ENCODE results near the gene CCDC107. TPM values are rescaled to one million over a fixed set of nuclear protein-coding genes. Genes with fewer than 3 reads are reported as not detected.
"Not testable (repeated sequence)": the region's sequence is repeated elsewhere in the genome, so short reads cannot be mapped to it uniquely, and the experiment has no call there.

CCDC107 gene
- total RNA-seq, 2 donors from 2014 or later = 10.2 to 24.4 TPM

DNA sequence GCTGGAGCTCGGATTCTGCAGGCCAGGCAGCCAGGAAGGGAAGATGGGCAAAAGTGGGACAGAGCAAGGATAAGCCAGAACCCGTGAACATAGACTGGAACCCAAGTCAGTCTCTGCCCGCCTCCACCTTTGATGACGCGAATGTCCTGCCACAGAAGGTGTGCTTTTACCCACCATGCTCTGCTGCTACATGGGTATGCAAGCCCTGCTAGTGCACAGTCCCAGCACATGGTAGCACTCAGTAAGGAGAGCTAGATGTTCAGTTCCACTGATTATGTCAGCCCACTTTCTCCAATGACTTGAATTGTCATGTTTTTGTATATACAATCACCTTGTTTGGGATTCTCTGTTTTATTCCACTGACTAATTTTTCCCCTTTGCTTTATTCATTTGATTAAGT lies 28.5 kb upstream of the CCDC107 start:
- Mint-ChIP-seq H3K9me3 (no peaks in the 10 kb centered on the region), H3K36me3 (no peaks in the 10 kb centered on the region), H3K27ac (no peak overlapping the region)
- no peak for ATAC-seq
- no peak for DNase-seq (ENCODE audit: low spot score in 2 of 2)

DNA sequence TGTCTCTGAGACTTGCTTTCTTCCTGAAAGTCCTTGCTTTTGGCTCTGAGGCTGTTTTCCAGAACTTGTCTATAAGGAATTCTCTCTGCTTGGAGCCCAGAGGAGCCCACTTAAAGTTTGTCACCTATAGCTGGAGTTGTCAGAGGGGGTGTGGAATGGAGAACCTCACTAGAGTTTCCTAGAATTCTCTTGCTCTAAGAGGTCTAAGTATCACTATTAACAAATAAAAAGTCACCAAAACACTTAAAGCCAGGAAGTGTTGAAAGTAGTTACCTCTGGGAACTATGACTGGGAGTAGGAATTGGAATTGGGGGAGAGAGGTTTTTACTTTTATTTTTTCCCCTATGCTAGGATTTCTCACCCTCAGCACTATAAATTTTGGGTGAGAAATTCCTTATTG lies 22.4 kb upstream of the CCDC107 start:
- H3K9me3 Mint-ChIP-seq = peaks cover 4 to 16% of the 10 kb centered on the region in 2 donors
- ATAC-seq (no peak), DNase-seq (ENCODE audit: low spot score in 2 of 2) (no peak)
- H3K36me3 Mint-ChIP-seq = peaks cover 0 to 21% of the 10 kb centered on the region in 2 donors
- H3K27ac Mint-ChIP-seq = peak overlapping the region in 1 of 2 donors; percentile 9

GRCh38 chr9:35636135-35636876 lies 21.8 kb upstream of the CCDC107 start:
- Mint-ChIP-seq H3K9me3 (peaks cover 4 to 16% of the 10 kb centered on the region in 2 donors), H3K27ac (no peak overlapping the region), H3K36me3 (peaks cover 0 to 27% of the 10 kb centered on the region in 2 donors)
- no peak for ATAC-seq
- DNase-seq (ENCODE audit: low spot score in 2 of 2) = no peak

GRCh38 chr9:35636877-35637246 lies 21.2 kb upstream of the CCDC107 start:
- H3K27ac Mint-ChIP-seq; ATAC-seq; DNase-seq (ENCODE audit: low spot score in 2 of 2): not testable (repeated sequence)
- peaks cover 4 to 16% of the 10 kb centered on the region in 2 donors for H3K9me3 Mint-ChIP-seq
- H3K36me3 Mint-ChIP-seq = peaks cover 0 to 32% of the 10 kb centered on the region in 2 donors

GRCh38 chr9:35637427-35637955 lies 20.6 kb upstream of the CCDC107 start:
- DNase-seq (ENCODE audit: low spot score in 2 of 2); ATAC-seq: not testable (repeated sequence)
- peaks cover 0 to 32% of the 10 kb centered on the region in 2 donors for H3K36me3 Mint-ChIP-seq
- H3K9me3 Mint-ChIP-seq = peaks cover 4 to 16% of the 10 kb centered on the region in 2 donors
- peak overlapping the region in 1 of 2 donors; percentile 26 for H3K27ac Mint-ChIP-seq

DNA sequence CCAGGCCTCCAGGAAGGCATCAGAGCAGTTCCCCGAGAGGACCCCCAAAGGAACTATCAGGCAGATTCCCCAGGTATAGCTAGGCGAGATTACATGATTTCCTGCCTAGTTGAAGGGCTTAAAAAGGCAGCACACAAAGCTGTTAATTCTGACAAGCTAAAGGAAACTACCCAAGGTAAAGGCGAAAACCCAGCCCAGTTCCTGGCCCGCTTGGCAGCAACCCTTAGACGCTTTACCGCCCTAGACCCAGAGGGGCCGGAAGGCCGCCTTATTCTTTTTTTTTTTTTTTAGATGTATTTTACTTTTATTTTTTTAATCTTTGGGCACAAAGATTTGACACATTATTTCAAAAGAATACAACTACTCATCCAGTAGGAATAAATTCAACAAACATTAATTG lies 19.3 kb upstream of the CCDC107 start:
- DNase-seq (ENCODE audit: low spot score in 2 of 2) = not testable (repeated sequence)
- ATAC-seq = peak in 1 of 2 donors; percentile 47
- peaks cover 0 to 39% of the 10 kb centered on the region in 2 donors for H3K36me3 Mint-ChIP-seq
- peak overlapping the region; percentile 32 to 85 for H3K27ac Mint-ChIP-seq
- H3K9me3 Mint-ChIP-seq = peaks cover 4 to 16% of the 10 kb centered on the region in 2 donors

- Mint-ChIP-seq H3K27ac (peak overlapping the region; percentile 83 to 85), H3K36me3 (peaks cover 0 to 39% of the 10 kb centered on the region in 2 donors), H3K9me3 (peaks cover 4 to 16% of the 10 kb centered on the region in 2 donors)
- ATAC-seq = peak in 1 of 2 donors; percentile 79
- not testable (repeated sequence) for DNase-seq (ENCODE audit: low spot score in 2 of 2)
Observed at GRCh38 chr9:35639225-35639624, 18.9 kb upstream of the CCDC107 start.

- Mint-ChIP-seq H3K9me3 (peaks cover 4 to 16% of the 10 kb centered on the region in 2 donors), H3K36me3 (peaks cover 0 to 43% of the 10 kb centered on the region in 2 donors), H3K27ac (peak overlapping the region; percentile 83 to 85)
- peak in 1 of 2 donors; percentile 11 for ATAC-seq
- no peak for DNase-seq (ENCODE audit: low spot score in 2 of 2)
Observed at GRCh38 chr9:35639631-35640030, 18.5 kb upstream of the CCDC107 start.

GRCh38 chr9:35640431-35640830 lies 17.7 kb upstream of the CCDC107 start:
- Mint-ChIP-seq H3K27ac (peak overlapping the region in 1 of 2 donors; percentile 1), H3K36me3 (peaks cover 0 to 45% of the 10 kb centered on the region in 2 donors), H3K9me3 (peaks cover 4 to 16% of the 10 kb centered on the region in 2 donors)
- not testable (repeated sequence) for DNase-seq (ENCODE audit: low spot score in 2 of 2); ATAC-seq

DNA sequence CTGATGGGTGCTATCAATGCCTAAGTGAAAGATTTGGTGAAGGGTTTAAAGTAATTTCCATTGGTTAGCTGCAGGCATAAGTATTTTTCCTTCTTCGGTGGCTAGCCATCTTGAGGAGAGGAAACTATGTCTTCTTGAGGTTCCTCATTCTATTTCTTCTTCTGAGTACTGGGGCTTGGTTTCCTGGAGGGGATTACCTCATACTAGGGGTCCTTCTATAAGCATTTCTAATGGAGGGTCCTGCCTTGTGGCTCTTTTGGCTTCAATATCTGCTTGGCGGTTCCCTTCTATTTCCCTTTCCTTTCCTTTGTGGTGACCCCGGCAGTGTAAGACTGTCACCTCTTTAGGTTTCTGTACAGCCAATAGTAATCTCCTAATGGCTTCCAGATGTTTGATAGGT lies 16.6 kb upstream of the CCDC107 start:
- H3K27ac Mint-ChIP-seq; DNase-seq (ENCODE audit: low spot score in 2 of 2); ATAC-seq: not testable (repeated sequence)
- Mint-ChIP-seq H3K9me3 (peaks cover 4 to 16% of the 10 kb centered on the region in 2 donors), H3K36me3 (peaks cover 0 to 51% of the 10 kb centered on the region in 2 donors)

DNA sequence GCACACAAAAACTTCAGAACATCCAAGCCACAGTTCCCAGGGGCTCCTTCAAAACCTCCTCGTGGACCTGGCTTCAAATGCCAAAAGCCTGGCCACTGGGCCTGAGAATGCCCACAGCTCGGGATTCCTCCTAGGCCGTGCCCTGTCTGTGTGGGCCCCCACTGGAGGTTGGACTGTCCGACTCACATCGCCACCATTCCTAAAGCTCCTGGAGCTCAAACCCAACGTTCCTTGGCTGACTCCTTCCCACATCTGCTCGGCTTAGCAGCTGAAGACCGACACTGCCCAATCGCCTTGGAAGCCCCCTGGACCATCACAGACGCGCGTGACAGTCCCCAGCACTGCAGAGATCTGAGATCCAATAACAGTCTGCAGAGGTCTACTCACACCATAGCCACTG lies 15.0 kb upstream of the CCDC107 start:
- Mint-ChIP-seq H3K36me3 (peaks cover 0 to 42% of the 10 kb centered on the region in 2 donors), H3K9me3 (peaks cover 4 to 5% of the 10 kb centered on the region in 2 donors), H3K27ac (no peak overlapping the region)
- no peak for DNase-seq (ENCODE audit: low spot score in 2 of 2)
- ATAC-seq = no peak

- not testable (repeated sequence) for DNase-seq (ENCODE audit: low spot score in 2 of 2)
Observed at GRCh38 chr9:35645736-35646135, 12.4 kb upstream of the CCDC107 start.

DNA sequence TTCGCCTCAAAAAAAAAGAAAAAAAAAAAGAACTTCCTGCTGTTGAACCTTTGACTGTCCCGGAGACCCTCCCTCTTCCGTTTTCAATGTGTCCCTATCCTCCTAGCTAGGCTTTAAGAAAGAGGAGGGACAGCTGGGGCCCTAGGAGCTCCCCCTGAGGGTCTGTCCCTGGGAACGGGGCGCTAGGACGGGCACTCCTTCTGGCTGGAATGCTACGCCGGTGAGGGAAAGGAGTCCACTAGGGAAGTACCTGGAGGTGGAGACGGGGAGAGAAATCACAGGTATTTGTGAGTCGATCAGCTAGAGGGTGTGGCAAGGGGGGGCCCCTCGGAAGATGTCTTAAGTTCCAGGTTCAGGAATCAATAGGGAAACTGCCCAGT lies 11.9 kb upstream of the CCDC107 start:
- peak; percentile 5 to 23 for ATAC-seq
- H3K27ac Mint-ChIP-seq = peak overlapping the region; percentile 85 to 97

More at GRCh38 chr9:35645736-35646135, 12.4 kb upstream of the CCDC107 start:
- H3K9me3 Mint-ChIP-seq, ATAC-seq: not testable (repeated sequence)
- Mint-ChIP-seq H3K27ac (peak overlapping the region; percentile 85 to 97), H3K36me3 (peaks cover 9 to 51% of the 10 kb centered on the region in 2 donors)

GRCh38 chr9:35646533-35647265 lies 11.4 kb upstream of the CCDC107 start:
- ATAC-seq (peak; percentile 87 to 91), DNase-seq (ENCODE audit: low spot score in 2 of 2) (peak; percentile 92 to 98)
- Mint-ChIP-seq H3K36me3 (peaks cover 9 to 42% of the 10 kb centered on the region in 2 donors), H3K27ac (peak overlapping the region; percentile 85 to 97), H3K9me3 (no peaks in the 10 kb centered on the region)

More for the DNA sequence above, 11.9 kb upstream of the CCDC107 start:
- Mint-ChIP-seq H3K36me3 (peaks cover 9 to 47% of the 10 kb centered on the region in 2 donors), H3K9me3 (no peaks in the 10 kb centered on the region)
- DNase-seq (ENCODE audit: low spot score in 2 of 2) = no peak

DNA sequence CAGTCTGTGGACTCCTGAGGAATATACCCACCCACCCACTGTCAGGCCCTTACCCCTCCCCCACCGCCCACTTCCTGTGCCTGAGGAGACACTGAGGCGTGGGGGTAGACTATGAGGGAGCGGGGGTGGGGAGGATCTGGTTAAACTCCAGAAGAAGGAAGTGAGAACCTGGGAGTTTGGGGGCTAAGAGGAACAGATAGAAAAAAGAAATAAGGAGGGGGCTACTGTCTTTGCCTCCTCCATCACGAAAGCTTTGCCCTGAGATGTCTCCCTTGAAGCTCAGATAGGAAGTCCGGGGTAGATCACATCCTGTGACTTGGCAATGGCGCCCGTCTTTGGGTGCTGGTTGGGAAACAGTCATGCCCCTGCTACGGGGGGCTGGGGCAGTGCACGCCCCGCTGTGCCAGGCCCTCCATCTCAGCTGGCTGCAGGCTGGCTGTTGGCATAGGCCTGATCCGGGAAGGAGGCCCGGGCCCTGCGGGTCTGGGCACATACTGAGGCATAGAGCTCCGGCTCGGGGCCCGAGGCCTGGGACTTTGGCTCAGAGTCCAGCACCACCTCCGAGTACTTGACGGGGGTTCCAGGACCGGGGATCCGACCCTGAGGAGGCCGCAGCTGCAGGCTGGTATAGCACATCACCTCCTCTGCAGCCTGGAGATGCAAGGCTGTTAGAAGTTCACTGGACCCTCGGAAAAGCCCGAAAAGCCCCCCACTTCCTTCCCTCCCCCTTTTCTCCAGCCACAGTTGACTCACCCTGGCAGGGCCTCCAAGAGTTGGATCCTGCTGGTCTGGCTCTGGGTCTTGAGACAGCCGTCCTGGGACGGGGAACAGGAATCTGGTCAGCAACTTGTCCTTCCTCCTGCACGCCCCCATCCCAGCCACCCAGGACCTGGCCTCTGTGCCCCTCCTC lies 8.4 kb upstream of the CCDC107 start:
- H3K9me3 Mint-ChIP-seq = no peaks in the 10 kb centered on the region
- peak overlapping the region; percentile 55 to 87 for H3K27ac Mint-ChIP-seq
- peak in 1 of 2 donors; percentile 40 for DNase-seq (ENCODE audit: low spot score in 2 of 2)
- peaks cover 9 to 29% of the 10 kb centered on the region in 2 donors for H3K36me3 Mint-ChIP-seq
- peak in 1 of 2 donors; percentile 14 for ATAC-seq

Measured in activated naive CD4-positive, alpha-beta T cell treated with anti-CD3 and anti-CD28 coated beads, Interleukin-2, amount 50 U/mL, for 72 hours (primary cell).